Progenitor cell of endocrine pancreas (in vitro differentiated cells): ENCODE data around the gene HMCN2. TPM values are rescaled to one million over a fixed set of nuclear protein-coding genes. Genes with fewer than 3 reads are reported as not detected.

ENCODE experiments used
- DNase-seq: peaks from one replicate; pipeline ENCODE4 v3.0.0; 2021; ENCODE audit warnings: low spot score; ENCODE audit not compliant: unreplicated experiment
- H3K27ac Mint-ChIP-seq: 2 replicates; pipeline ENCODE4 v1.8.0; 2021; ENCODE audit warnings: mild to moderate bottlenecking, moderate library complexity, mixed read lengths
- H3K27me3 Mint-ChIP-seq: 2 replicates; pipeline ENCODE4 v1.8.0; 2021; ENCODE audit warnings: mixed read lengths
- H3K36me3 Mint-ChIP-seq: 2 replicates; pipeline ENCODE4 v1.8.0; 2022; ENCODE audit warnings: mixed read lengths; ENCODE audit not compliant: insufficient read depth
- H3K4me1 Mint-ChIP-seq: 2 replicates; pipeline ENCODE4 v1.8.0; 2021; ENCODE audit warnings: low read depth, mixed read lengths
- H3K4me3 Mint-ChIP-seq: 2 replicates; pipeline ENCODE4 v1.8.0; 2021; ENCODE audit warnings: low read depth, mild to moderate bottlenecking, moderate library complexity, mixed read lengths
- H3K9me3 Mint-ChIP-seq: 2 replicates; pipeline ENCODE4 v1.8.0; 2021; ENCODE audit warnings: low read depth, mixed read lengths
- total RNA-seq: library from RNA; stranded (reverse); gene quantifications from 2 replicates; pipeline ENCODE4 v1.2.1, GENCODE V29; 2021
- TF ChIP-seq, protein P1 (sequence below): fragments of 200-600 bp; sonication (generic); IDR thresholded peaks from one replicate; pipeline ENCODE4 v1.5.0; 2021; ENCODE audit warnings: antibody characterized with exemption, mild to moderate bottlenecking; ENCODE audit not compliant: unreplicated experiment

The HMCN2 gene
- total RNA-seq, 1 donor from 2014 or later = 0.26 TPM

DNA sequence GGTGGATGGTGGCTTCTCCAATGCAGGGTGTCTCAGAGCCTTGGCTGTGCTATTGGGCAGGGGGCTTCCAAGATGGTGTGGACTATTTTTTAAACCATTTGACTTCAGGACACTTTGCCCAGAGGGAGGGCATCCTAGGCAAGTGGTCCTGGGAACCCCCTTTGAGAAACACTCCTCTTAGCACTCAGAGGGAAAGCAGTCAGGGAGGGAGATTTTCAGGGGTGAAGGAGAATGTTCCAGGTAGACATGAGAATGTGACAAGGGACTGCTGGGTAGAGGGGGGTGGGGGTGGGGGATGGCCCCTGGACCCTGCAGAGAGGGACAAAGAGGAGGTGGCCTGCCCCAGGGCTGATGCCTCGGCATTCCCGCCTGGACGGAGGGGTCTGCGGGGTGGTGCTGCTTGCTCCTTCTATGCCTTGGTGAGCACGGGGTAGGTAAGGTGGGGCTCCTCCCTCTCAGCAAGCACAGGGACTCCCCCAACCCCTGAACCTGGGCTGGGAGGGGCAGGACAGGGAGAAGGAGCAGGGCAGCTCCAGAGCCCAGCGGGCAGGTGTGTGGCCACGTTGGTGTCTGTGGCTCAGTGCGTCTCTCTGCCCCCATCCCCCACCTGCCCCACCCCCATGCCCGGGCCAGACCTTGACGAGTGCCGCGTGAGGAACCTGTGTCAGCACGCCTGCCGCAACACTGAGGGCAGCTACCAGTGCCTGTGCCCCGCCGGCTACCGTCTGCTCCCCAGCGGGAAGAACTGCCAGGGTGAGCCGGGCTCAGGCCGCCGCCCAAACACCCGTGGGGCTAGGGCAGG lies 165.4 kb downstream of the HMCN2 start:
- H3K9me3 Mint-ChIP-seq = no peaks in the 10 kb centered on the region

DNA sequence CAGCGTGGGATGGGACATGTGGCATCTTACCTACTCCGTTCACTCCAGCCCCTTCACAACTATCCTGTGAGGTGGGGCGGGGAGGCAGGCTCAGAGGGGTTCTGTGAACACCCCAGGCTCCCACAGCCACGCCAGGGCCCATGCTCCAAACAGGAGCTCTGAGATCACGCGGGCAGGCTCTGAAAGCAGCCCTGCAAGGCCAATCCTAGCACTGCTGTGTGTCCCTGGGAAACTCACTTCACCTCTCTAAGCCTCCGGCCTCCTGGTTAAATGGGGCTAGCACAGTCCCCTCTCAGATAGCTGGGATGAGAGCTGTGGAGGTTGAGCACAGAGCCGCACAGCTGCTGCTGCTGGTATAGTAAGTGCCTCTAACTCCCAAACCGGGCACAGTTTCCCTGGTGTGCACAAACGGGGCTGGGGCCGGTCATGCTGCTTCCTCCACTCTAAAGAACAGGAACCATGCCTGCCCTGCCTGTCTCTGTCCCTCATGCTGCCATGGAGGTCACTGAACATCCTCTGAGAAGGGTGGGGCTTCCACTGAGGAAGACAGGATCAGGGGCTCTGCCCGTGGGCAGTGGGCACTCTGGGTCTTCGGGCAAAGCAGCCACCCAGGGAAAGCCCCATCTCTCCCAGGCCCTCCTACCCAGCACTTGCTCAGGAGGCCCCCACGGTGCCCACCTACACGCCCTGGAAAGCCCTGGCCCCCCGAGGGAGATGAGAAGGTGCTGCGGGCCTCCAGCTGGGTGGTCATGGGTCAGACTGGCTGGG lies 166.2 kb downstream of the HMCN2 start:
- DNase-seq = no peak
- no peak overlapping the region for H3K27ac Mint-ChIP-seq
- no peaks in the 10 kb centered on the region for H3K9me3 Mint-ChIP-seq
- H3K4me3 Mint-ChIP-seq = no peak overlapping the region
- TF ChIP-seq, protein P1, sequence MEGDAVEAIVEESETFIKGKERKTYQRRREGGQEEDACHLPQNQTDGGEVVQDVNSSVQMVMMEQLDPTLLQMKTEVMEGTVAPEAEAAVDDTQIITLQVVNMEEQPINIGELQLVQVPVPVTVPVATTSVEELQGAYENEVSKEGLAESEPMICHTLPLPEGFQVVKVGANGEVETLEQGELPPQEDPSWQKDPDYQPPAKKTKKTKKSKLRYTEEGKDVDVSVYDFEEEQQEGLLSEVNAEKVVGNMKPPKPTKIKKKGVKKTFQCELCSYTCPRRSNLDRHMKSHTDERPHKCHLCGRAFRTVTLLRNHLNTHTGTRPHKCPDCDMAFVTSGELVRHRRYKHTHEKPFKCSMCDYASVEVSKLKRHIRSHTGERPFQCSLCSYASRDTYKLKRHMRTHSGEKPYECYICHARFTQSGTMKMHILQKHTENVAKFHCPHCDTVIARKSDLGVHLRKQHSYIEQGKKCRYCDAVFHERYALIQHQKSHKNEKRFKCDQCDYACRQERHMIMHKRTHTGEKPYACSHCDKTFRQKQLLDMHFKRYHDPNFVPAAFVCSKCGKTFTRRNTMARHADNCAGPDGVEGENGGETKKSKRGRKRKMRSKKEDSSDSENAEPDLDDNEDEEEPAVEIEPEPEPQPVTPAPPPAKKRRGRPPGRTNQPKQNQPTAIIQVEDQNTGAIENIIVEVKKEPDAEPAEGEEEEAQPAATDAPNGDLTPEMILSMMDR = no peak
- no peaks in the 10 kb centered on the region for H3K4me1 Mint-ChIP-seq
- peaks cover 37% of the 10 kb centered on the region for H3K27me3 Mint-ChIP-seq
- no peaks in the 10 kb centered on the region for H3K36me3 Mint-ChIP-seq

More for the DNA sequence above, 165.4 kb downstream of the HMCN2 start:
- H3K36me3 Mint-ChIP-seq = no peaks in the 10 kb centered on the region
- no peak overlapping the region for H3K27ac Mint-ChIP-seq
- peaks cover 1% of the 10 kb centered on the region for H3K4me1 Mint-ChIP-seq
- TF ChIP-seq, protein P1 = no peak
- no peak overlapping the region for H3K4me3 Mint-ChIP-seq
- DNase-seq = no peak
- peaks cover 36% of the 10 kb centered on the region for H3K27me3 Mint-ChIP-seq

DNA sequence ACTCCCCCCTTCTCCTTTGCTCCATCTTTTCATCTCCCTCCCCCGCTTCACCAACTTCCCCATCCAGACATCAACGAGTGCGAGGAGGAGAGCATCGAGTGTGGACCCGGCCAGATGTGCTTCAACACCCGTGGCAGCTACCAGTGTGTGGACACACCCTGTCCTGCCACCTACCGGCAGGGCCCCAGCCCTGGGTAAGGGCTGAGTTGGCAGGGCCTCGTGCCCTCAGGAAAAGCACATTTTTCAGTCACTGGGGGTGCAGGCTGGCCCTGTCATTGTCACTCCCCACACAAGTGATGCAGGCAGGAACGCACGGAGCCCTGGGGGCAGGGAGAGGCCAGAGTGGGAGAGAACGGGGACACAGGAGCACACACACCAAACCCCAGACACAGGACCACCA lies 166.8 kb downstream of the HMCN2 start:
- Mint-ChIP-seq H3K27ac (no peak overlapping the region), H3K27me3 (peaks cover 39% of the 10 kb centered on the region), H3K36me3 (no peaks in the 10 kb centered on the region), H3K4me1 (no peaks in the 10 kb centered on the region), H3K9me3 (no peaks in the 10 kb centered on the region), H3K4me3 (no peak overlapping the region)
- DNase-seq = no peak
- TF ChIP-seq, protein P1 = no peak

DNA sequence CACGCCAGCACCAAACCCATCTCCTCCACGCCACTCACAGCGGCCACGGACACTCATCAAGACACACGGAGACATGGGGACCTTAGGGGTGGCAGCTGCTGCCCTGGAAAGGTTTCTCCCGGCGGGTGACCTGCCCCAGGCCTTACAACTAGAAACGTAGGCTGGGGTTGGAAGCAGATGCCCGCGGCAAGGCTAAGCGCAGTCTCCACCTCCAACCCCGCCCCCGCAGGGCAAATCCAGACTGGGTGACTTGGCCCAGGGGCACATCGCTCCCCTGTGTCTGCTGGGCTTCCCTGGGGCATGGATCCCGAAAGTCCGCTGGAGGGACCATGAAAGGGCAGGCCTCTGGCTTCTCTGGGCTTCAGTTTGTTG lies 167.2 kb downstream of the HMCN2 start:
- TF ChIP-seq, protein P1 = no peak
- DNase-seq = no peak
- H3K4me3 Mint-ChIP-seq = peak overlapping the region; percentile 38
- H3K27ac Mint-ChIP-seq = no peak overlapping the region
- H3K9me3 Mint-ChIP-seq = no peaks in the 10 kb centered on the region
- H3K4me1 Mint-ChIP-seq = no peaks in the 10 kb centered on the region
- H3K27me3 Mint-ChIP-seq = peaks cover 41% of the 10 kb centered on the region
- no peaks in the 10 kb centered on the region for H3K36me3 Mint-ChIP-seq

DNA sequence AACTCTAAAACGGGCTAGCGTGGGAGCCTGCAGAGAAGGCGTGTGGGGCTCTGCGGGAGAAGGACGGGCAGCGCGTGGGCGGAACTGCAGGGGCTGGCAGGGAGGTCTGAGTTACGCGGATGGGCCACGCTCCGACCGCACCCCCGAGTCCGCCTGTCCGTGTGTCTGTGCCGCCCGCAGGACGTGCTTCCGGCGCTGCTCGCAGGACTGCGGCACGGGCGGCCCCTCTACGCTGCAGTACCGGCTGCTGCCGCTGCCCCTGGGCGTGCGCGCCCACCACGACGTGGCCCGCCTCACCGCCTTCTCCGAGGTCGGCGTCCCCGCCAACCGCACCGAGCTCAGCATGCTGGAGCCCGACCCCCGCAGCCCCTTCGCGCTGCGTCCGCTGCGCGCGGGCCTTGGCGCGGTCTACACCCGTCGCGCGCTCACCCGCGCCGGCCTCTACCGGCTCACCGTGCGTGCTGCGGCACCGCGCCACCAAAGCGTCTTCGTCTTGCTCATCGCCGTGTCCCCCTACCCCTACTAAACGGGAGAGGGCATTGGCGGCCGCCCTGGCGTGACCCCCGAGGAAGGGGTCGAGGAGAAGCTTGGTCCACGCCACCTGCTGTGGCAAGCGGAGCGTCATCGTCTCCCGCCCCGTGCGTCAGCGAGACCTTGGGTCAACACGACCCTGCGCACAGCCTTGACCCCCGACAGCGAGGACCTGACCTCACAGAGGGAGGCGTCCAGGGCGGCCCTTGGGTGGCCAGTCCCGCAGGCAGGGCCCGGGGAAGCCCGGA lies 167.8 kb downstream of the HMCN2 start:
- TF ChIP-seq, protein P1 = peak; percentile 71
- Mint-ChIP-seq H3K27ac (no peak overlapping the region), H3K4me3 (peak overlapping the region; percentile 48)

More for the DNA sequence above, 167.8 kb downstream of the HMCN2 start:
- Mint-ChIP-seq H3K36me3 (no peaks in the 10 kb centered on the region), H3K9me3 (no peaks in the 10 kb centered on the region), H3K4me1 (no peaks in the 10 kb centered on the region), H3K27me3 (peaks cover 41% of the 10 kb centered on the region)
- peak; percentile 60 for DNase-seq
